Activated naive CD4-positive, alpha-beta T cell treated with anti-CD3 and anti-CD28 coated beads, Interleukin-2, amount 50 U/mL, for 72 hours (primary cell): Measurements from ENCODE around the gene KCNMA1. TPM values are rescaled to one million over a fixed set of nuclear protein-coding genes. Genes with fewer than 3 reads are reported as not detected.

ENCODE experiments used
- ATAC-seq, 2 donors: fragments of 150-1000 bp; cut with Tn5 transposase; 2 replicates each; pipeline ENCODE4 v1.10.0; 2021; ENCODE audit warnings: mild to moderate bottlenecking in 2 of 2, moderate library complexity in 2 of 2
- DNase-seq, 2 donors: peaks; one replicate each; pipeline ENCODE4 v3.0.0; 2021 to 2022; ENCODE audit warnings: low spot score in 2 of 2
- H3K27ac Mint-ChIP-seq, 2 donors: one replicate each; pipeline ENCODE4 v1.8.0; 2022; ENCODE audit warnings: mild to moderate bottlenecking in 2 of 2, mixed read lengths in 2 of 2
- H3K36me3 Mint-ChIP-seq, 2 donors: one replicate each; pipeline ENCODE4 v1.8.0; 2022; ENCODE audit warnings: mixed read lengths in 2 of 2
- H3K9me3 Mint-ChIP-seq, 2 donors: one replicate each; pipeline ENCODE4 v1.8.0; 2022; ENCODE audit warnings: mixed read lengths in 2 of 2
- total RNA-seq, 2 donors: library from RNA; stranded (reverse); gene quantifications; one replicate each; pipeline ENCODE4 v1.2.3, GENCODE V29; 2022

Gene KCNMA1
- total RNA-seq, 2 donors from 2014 or later, result not detected

- DNase-seq, result no peak
- Mint-ChIP-seq H3K9me3 (no peaks in the 10 kb centered on the region), H3K36me3 (no peaks in the 10 kb centered on the region), H3K27ac (no peak overlapping the region)
- ATAC-seq, result no peak
Observed at GRCh38 chr10:77138541-77138940, 499.1 kb downstream of the KCNMA1 start.

- DNase-seq (no peak), ATAC-seq (no peak)
- no peaks in the 10 kb centered on the region for H3K36me3 Mint-ChIP-seq
- no peak overlapping the region for H3K27ac Mint-ChIP-seq
- H3K9me3 Mint-ChIP-seq, result no peaks in the 10 kb centered on the region
Observed at GRCh38 chr10:77135555-77135954, 502.1 kb downstream of the KCNMA1 start.

GRCh38 chr10:77131214-77131613 lies 506.4 kb downstream of the KCNMA1 start:
- no peak overlapping the region for H3K27ac Mint-ChIP-seq
- H3K36me3 Mint-ChIP-seq, result no peaks in the 10 kb centered on the region
- no peaks in the 10 kb centered on the region for H3K9me3 Mint-ChIP-seq

GRCh38 chr10:77127243-77127642 lies 510.4 kb downstream of the KCNMA1 start:
- DNase-seq, result no peak
- Mint-ChIP-seq H3K27ac (no peak overlapping the region), H3K36me3 (no peaks in the 10 kb centered on the region), H3K9me3 (no peaks in the 10 kb centered on the region)
- no peak for ATAC-seq

More at GRCh38 chr10:77131214-77131613, 506.4 kb downstream of the KCNMA1 start:
- no peak for ATAC-seq
- DNase-seq, result no peak

- DNase-seq (no peak), ATAC-seq (no peak)
- H3K9me3 Mint-ChIP-seq, result no peaks in the 10 kb centered on the region
- no peaks in the 10 kb centered on the region for H3K36me3 Mint-ChIP-seq
- H3K27ac Mint-ChIP-seq, result peak overlapping the region in 1 of 2 donors; percentile 4
Observed at GRCh38 chr10:77125231-77125630, 512.4 kb downstream of the KCNMA1 start.

- Mint-ChIP-seq H3K9me3 (no peaks in the 10 kb centered on the region), H3K36me3 (no peaks in the 10 kb centered on the region), H3K27ac (no peak overlapping the region)
- no peak for DNase-seq
- no peak for ATAC-seq
Observed at GRCh38 chr10:77123330-77123729, 514.3 kb downstream of the KCNMA1 start.

GRCh38 chr10:77121829-77122228 lies 515.8 kb downstream of the KCNMA1 start:
- ATAC-seq (no peak), DNase-seq (no peak)
- Mint-ChIP-seq H3K9me3 (no peaks in the 10 kb centered on the region), H3K27ac (no peak overlapping the region), H3K36me3 (no peaks in the 10 kb centered on the region)

- no peak for ATAC-seq
- H3K9me3 Mint-ChIP-seq, result no peaks in the 10 kb centered on the region
- DNase-seq, result no peak
- no peaks in the 10 kb centered on the region for H3K36me3 Mint-ChIP-seq
- H3K27ac Mint-ChIP-seq, result no peak overlapping the region
Observed at GRCh38 chr10:77120666-77121376, 516.8 kb downstream of the KCNMA1 start.

GRCh38 chr10:77120012-77120411 lies 517.6 kb downstream of the KCNMA1 start:
- Mint-ChIP-seq H3K36me3 (no peaks in the 10 kb centered on the region), H3K27ac (no peak overlapping the region), H3K9me3 (no peaks in the 10 kb centered on the region)
- ATAC-seq (no peak), DNase-seq (no peak)

- Mint-ChIP-seq H3K36me3 (no peaks in the 10 kb centered on the region), H3K27ac (no peak overlapping the region), H3K9me3 (no peaks in the 10 kb centered on the region)
- DNase-seq, result no peak
- ATAC-seq, result no peak
Observed at GRCh38 chr10:77118603-77119282, 518.9 kb downstream of the KCNMA1 start.

- no peak for ATAC-seq
- Mint-ChIP-seq H3K27ac (no peak overlapping the region), H3K9me3 (no peaks in the 10 kb centered on the region), H3K36me3 (no peaks in the 10 kb centered on the region)
- no peak for DNase-seq
Observed at GRCh38 chr10:77117501-77117900, 520.1 kb downstream of the KCNMA1 start.

- Mint-ChIP-seq H3K9me3 (no peaks in the 10 kb centered on the region), H3K27ac (no peak overlapping the region), H3K36me3 (no peaks in the 10 kb centered on the region)
- DNase-seq (no peak), ATAC-seq (no peak)
Observed at GRCh38 chr10:77116904-77117303, 520.7 kb downstream of the KCNMA1 start.

GRCh38 chr10:77114181-77114821 lies 523.3 kb downstream of the KCNMA1 start:
- no peaks in the 10 kb centered on the region for H3K36me3 Mint-ChIP-seq
- DNase-seq, result no peak
- no peak for ATAC-seq
- H3K9me3 Mint-ChIP-seq, result no peaks in the 10 kb centered on the region
- no peak overlapping the region for H3K27ac Mint-ChIP-seq

GRCh38 chr10:77111611-77112550 lies 525.7 kb downstream of the KCNMA1 start:
- Mint-ChIP-seq H3K9me3 (no peaks in the 10 kb centered on the region), H3K36me3 (no peaks in the 10 kb centered on the region), H3K27ac (no peak overlapping the region)
- ATAC-seq (peak in 1 of 2 donors; percentile 52), DNase-seq (peak in 1 of 2 donors; percentile 16)

- Mint-ChIP-seq H3K9me3 (no peaks in the 10 kb centered on the region), H3K27ac (no peak overlapping the region), H3K36me3 (no peaks in the 10 kb centered on the region)
- no peak for DNase-seq
- ATAC-seq, result no peak
Observed at GRCh38 chr10:77110757-77111156, 526.9 kb downstream of the KCNMA1 start.

GRCh38 chr10:77109351-77109994 lies 528.1 kb downstream of the KCNMA1 start:
- Mint-ChIP-seq H3K27ac (no peak overlapping the region), H3K36me3 (no peaks in the 10 kb centered on the region), H3K9me3 (no peaks in the 10 kb centered on the region)
- ATAC-seq (no peak), DNase-seq (no peak)
